Activated CD8-positive, alpha-beta memory T cell treated with anti-CD3 and anti-CD28 coated beads, Interleukin-2, amount 50 U/mL, for 24 hours (primary cell): ENCODE data around the gene STT3B.

Source experiments
- DNase-seq: peaks from one replicate; pipeline ENCODE4 v3.0.0-alpha.2; 2020; ENCODE audit errors: extremely low read depth

The STT3B gene

DNA sequence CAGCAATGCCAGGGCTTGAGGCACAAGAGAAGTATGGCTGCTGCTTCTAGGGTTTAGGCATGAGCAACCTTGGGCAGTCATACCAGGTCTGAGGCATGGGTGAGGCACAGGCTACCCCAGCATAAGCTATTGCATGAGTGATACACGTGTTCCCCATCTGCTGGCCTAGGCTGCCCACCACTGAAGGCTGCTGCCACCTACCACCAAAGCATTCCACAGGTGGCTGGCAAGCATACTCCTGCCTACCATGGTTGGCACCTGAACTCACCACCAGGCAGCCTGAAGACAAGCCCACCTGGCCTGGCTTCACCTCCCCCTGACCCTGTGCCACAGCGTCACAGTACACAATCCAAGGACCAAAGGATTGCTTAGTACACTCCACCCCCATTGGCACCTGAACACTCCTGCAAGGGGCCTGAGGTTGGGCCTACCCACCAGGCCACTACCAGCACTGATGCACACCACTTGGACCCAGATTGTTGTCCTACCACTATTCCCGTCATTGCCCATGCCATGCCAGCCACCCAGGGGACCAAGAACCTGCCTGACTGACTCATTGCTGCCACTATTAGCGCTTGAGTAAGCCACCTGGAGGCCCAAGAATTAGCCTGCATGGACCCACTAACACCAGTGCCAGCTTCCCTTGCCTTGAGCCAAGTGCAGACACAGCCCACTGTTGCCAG is 115.7 kb downstream of the STT3B start:
- no peak for DNase-seq

DNA sequence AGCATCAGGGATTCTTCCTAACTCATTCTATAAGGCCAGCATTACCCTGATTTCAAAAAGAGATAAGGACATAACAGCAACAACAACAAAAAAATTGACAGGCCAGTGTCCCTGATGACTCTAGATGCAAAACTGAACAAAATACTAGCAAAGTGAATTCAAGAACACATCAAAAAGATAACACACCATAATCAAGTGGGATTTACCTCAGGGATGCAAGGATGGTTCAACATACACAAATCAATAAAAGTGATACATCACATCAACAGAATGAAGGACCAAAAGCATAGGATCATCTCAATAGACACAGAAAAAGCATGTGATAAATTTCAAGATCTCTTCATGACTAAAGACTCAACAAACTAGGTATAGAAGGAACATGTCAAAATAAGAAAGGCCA is 119.6 kb downstream of the STT3B start:
- DNase-seq: no peak

DNA sequence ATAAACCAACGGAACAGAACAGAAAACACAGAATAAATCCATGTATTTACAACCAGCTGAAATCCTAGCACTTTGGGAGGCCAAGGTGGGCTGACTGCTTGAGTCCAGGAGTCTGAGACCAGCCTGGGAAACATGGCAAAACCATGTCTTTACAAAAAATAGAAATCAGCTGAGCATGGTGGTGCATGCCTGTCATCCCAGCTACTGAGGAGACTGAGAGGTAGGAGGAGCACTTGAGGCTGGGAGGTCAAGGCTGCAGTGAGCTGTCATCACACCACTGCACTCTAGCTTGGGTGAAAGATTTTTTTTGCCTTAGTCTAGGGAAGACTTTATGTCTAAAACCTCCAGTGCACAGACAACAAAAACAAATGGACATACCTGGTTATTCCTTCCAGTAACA is 120.7 kb downstream of the STT3B start:
- DNase-seq: no peak

DNA sequence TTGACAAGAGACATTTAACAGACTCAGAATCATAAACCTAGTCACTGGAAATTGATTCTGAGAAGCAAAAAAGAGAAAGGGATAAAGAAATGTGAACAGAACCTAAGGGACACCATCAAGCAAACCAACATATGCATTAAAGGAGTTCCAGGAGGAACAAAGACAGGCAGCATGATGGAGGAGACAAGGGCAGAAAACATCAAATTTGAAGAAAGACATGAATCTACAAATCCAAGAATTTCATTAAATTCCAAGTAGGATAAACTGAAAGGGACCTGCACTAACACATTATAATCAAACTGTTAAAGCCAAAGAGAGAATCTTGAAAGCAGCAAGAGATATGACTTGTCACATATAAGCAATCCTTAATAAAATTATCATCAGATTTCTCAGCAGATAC is 122.3 kb downstream of the STT3B start:
- no peak for DNase-seq

DNA sequence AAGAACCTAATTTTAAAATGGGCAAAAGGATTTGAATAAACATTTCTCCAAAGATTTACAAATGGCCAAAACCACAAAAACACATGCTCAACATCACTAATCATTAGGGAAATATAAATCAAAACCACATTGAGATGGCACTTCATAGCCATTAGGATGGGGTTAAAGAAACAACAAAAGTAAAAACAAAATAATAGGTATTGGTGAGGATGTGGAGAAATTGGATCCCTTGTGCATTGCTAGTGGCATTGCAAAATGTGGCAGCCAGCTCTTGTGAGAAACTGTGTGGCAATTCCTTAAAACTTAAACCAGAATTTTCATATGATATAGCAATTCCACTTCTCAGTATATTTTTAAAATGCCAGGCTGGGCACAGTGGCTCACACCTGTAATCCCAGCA is 126.5 kb downstream of the STT3B start:
- no peak for DNase-seq

DNA sequence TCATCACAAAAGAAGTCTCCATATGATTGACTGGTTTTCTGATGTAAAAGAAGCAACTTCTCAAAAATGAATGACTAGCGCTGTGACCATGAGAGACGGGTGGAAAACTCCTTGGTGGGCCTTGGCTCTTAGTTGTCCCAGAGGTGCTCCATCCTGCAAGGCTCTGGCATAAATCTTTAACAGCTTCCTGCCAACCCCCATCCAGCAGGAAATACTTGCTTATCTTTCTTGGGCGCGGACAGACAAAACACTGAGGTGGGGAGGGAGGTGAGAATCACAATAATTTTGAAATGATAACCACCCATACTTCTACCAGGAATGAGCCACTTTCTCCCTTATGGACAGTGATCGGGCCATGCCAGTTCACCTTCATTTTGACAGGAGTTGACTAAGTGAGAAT is 128.6 kb downstream of the STT3B start:
- DNase-seq: no peak

DNA sequence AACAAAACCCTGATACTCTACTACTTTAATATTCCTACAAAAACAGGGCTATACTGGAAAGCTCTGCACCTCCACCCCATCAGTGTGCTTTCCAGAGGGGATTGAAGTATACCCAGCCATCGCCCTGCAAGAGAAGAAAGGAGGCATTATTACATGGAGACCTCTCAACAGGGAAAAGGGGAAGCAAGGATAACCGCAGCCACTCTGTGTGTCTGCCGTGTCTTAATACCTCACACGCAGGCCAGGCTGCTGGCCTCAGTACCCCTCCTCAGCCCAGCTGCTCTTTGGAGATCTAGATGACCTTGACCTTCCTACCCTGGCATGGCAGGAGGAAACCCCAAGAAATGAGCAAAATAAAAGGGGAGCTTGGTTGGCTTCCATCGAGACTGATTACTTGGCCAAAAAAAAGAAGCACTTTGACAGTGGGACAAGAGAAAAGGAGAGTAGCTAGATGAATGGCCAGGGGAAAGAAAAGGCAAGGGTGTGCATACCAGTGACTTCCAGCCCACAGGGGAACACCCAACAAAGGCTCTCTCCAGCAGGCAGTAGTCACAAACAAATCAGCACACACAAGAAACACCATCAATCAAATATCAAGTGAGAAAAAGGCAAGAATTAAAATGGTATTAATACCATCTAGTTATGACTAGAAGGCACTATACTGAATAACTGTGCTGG is 129.4 kb downstream of the STT3B start:
- no peak for DNase-seq

DNA sequence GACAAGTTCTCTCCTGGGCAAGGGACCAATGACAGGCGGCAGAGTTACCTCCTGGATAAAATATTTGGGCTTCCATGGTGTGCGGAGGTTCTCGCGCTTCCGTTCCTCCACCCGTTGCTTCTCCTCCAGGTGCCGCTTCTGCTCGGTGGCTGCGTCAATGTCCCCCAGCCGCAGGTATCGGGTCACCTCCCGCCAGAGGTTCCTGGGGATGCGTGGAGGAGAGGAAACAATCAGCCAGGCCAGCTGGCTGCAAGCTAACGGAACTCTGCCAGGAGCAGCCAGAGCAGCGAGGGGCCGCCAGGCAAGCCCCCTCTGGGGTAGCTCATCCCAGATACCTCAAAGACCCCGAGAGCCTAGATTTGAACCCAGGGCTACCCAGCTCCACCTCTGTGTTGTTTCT is 131.3 kb downstream of the STT3B start:
- no peak for DNase-seq

DNA sequence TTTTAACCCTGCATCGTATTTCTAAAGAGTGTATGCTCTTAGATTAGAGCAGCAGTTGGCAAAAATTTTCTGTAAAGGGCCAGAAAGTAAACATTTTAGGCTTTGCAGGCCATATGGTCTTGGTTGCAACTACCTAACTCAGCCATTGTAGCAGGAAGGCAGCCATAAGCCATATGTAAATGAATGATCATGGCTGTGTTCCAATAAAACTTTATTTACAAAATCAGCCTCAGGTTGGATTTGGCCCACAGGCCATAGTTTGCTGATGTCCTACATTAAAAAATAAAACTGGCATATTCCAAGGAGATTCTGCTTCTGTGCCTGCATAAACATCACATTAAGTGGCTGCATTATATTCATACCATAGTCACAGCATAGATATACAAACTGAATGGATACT is 134.9 kb downstream of the STT3B start:
- DNase-seq: no peak

DNA sequence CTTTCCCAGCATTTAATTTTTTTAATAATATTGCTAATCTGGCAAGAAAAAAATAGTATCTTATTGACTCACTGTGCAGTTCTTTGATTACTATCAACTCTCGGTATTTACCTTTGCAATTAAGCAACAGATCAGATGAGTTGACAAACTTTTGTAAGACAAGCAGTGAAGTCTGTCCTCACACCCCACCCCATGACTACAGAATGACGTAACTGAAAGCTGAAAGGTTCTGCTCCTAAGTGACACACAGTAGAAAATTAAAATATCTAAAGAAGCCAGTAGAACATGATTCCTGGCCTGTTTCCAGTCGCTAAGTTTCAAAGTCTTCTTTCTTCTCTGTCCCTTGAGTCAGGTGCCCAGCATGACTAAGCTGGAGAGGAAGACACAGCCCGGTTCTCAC is 135.5 kb downstream of the STT3B start:
- DNase-seq: no peak

DNA sequence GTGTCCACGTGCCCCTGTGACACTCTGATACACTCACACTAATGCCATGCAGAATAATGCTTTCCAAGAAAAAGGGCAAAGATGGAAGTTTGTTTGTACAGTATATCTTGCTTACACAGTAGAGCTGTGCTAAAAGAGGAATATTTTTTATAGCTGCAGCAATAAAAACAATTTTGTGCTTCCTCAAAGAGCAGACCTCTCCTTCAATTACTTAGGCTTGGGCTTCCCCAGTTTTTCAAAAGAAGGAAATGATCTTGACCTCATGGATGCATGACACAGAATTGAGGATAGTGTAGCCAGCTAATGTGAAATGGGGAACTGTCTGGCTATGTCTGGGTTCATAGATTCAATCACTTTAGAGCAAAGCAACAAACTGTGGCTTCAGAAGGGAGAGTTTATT is 137.4 kb downstream of the STT3B start:
- DNase-seq: no peak

DNA sequence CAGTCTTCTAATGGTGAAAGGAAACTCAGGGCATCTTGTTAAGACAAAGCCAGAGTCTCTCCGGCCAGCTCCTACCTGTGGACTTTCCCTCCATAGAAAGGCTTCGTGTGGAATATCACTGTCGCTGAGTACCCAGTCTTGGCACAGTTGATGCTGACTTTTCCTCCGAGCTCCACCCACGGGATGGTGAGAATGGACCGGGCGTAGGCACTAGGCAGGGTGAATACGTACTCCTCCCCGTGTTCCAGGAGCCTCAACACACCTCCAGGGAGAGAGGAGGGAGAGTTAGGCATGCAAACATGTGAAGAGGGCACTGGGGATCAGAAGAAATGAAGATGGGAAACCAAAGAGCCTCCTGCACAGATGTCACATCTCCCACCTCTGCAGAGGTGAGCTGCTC is 138.0 kb downstream of the STT3B start:
- no peak for DNase-seq

DNA sequence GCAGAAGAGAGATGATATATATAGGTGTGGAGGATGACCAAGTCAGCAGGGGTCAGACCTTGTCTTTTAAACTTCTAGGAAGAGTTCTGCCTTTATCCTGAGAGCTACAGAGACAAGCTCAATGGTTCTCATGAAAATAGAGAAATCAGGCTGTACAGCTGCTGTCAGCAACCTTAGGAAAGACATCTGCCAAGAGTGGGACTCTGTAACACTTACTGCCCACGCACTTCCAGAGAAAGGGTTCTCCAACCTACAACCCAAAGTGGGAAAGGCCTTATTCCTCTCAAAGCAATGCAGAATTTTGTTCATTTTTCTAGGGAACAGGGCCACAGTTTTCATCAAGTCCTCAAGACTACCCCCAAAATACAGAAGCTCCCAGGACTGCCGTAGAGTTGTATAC is 138.7 kb downstream of the STT3B start:
- DNase-seq: no peak

DNA sequence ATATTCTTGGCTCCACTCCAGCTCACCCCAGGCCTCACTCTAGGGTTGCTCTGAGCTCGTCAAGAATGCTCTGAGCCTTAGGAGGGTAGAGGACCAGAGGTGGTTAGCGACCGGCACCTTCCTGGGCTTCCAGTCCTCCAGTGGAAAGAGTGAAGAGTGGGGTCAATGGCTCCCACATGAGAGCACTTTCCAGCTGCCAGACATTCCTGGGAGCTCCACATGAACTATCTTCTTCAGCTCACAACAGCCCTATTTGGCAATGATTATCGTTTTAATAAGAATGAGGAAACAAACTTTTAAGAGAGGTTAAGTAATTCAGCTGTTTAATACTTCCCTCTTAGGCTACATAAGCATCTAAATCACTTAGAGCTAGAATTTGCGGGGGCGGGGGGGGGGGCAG is 139.3 kb downstream of the STT3B start:
- no peak for DNase-seq

DNA sequence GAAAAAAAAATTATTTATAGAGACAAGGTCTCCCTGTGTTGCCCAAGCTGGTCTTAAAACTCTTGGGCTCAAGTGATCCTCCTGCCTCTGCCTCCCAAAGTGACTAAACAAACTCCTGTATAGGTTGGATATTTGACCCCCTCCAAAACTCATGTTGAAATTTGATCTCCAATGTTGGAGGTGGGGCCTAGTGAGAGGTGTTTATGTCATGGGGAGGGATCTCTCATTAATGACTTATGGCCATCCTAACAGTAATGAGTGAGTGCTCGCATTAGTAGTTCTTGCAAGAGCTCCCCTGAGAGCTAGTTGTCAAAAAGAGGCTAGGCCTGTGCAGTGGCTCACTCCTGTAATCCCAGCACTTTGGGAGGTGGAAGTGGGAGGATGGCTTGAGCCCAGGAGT is 141.2 kb downstream of the STT3B start:
- no peak for DNase-seq

DNA sequence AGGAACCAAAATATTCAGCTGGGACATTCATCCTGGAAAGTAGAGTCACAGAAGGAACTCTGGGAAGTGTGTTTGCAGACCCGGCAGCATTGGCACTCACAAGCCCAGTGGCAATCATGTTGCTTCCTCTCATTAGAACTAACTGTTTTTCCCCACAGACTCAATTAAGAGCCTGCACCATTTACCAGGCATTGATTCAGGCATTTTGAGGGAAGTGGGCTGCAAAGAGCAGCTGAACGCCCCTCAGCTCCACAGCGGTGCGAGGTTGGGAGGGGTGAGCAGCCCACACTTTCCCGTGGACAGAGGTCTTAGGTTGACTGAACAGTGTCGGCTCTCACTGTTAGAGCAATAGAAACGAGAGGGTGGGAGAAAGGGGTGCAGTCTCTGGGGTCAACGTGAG is 143.8 kb downstream of the STT3B start:
- DNase-seq: no peak

DNA sequence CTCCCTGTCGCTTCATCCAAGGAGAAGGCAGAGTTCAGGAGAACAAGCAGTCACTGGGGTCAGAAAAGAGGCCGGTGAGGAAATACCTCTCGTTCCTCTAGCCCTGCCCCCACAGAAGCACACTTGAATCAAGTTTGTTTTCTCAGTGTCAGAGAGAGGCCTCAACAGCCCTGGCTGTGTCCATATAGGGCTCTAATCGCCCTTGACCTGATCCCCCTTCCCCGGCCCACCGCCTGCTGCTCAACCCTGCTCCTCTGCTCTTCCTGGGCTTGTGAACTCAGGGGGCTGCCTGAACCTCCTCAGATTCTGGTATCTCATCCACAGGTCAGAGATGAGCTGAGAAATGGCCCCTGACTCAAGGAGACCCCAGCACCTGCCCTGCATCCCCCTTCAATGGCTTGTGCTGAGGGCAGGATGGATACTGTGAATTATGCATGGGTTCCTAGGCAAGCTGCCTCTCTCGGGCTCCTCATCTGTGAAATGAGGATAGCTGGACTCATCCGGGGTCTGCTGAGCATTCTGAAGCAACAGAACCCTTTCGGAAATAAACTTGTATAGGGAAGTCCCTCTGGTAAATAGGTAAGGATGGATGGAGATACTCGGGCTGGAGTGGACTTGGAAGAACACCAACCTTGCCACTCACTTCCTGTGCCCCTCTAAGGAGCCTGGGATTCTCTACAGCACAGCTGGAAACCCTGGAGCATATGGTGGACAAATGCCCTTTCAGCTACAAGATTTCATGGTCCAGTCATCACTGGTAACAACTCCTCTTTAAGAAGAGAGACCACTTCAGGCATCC is 147.5 kb downstream of the STT3B start:
- no peak for DNase-seq
